H9 (cell line): ENCODE results near the gene EPYC. TPM values are rescaled to one million over a fixed set of nuclear protein-coding genes. Genes with fewer than 3 reads are reported as not detected.

Experiments used
- DNase-seq: peaks from one replicate; pipeline ENCODE4 v3.0.0-alpha.2; 2017
- H2AFZ ChIP-seq: one replicate; pipeline ENCODE4 v1.6.1; 2013; ENCODE audit warnings: mild to moderate bottlenecking, low read length, control low read depth, moderate library complexity
- H2AK5ac ChIP-seq: 2 replicates; pipeline ENCODE4 v1.6.1; 2013; ENCODE audit warnings: low read length, control low read depth, mixed read lengths; ENCODE audit not compliant: insufficient read length
- H2BK120ac ChIP-seq: one replicate; pipeline ENCODE4 v1.6.1; 2013; ENCODE audit warnings: low read depth, mild to moderate bottlenecking, low read length, control low read depth, inconsistent platforms; ENCODE audit not compliant: poor library complexity, severe bottlenecking
- H2BK12ac ChIP-seq: 2 replicates; pipeline ENCODE4 v1.6.1; 2013; ENCODE audit warnings: low read length, control low read depth, mixed read lengths, low read depth; ENCODE audit not compliant: insufficient read length
- H2BK15ac ChIP-seq: 2 replicates; pipeline ENCODE4 v1.6.1; 2013; ENCODE audit warnings: low read depth, low read length, control low read depth
- H2BK20ac ChIP-seq: one replicate; pipeline ENCODE4 v1.6.1; 2013; ENCODE audit warnings: low read depth, mild to moderate bottlenecking, low read length, control low read depth, inconsistent platforms; ENCODE audit not compliant: poor library complexity, severe bottlenecking
- H2BK5ac ChIP-seq: 2 replicates; pipeline ENCODE4 v1.6.1; 2013; ENCODE audit warnings: low read length, control low read depth, mixed read lengths; ENCODE audit not compliant: insufficient read length
- H3K14ac ChIP-seq: 2 replicates; pipeline ENCODE4 v1.6.1; 2013; ENCODE audit warnings: low read length, control low read depth; ENCODE audit not compliant: insufficient read depth
- H3K18ac ChIP-seq: 2 replicates; pipeline ENCODE4 v1.6.1; 2013; ENCODE audit warnings: low read depth, mild to moderate bottlenecking, mixed read lengths, low read length, control low read depth; ENCODE audit not compliant: insufficient read length
- H3K23ac ChIP-seq: 2 replicates; pipeline ENCODE4 v1.6.1; 2013; ENCODE audit warnings: low read length, control low read depth, mixed read lengths, low read depth; ENCODE audit not compliant: insufficient read length
- H3K23me2 ChIP-seq: 2 replicates; pipeline ENCODE4 v1.6.1; 2013; ENCODE audit warnings: low read depth, mild to moderate bottlenecking, mixed read lengths, low read length, control low read depth; ENCODE audit not compliant: insufficient read length, poor library complexity, severe bottlenecking
- H3K27ac ChIP-seq: 2 replicates; pipeline ENCODE4 v1.5.1; 2013; ENCODE audit warnings: low read length, control low read depth, mixed read lengths, low read depth; ENCODE audit not compliant: insufficient read length
- H3K27me3 ChIP-seq: 2 replicates; pipeline ENCODE4 v1.6.1; 2013; ENCODE audit warnings: low read length, control low read depth, inconsistent platforms; ENCODE audit not compliant: insufficient read depth
- H3K4ac ChIP-seq: 2 replicates; pipeline ENCODE4 v1.6.1; 2013; ENCODE audit warnings: low read depth, mild to moderate bottlenecking, control low read depth, inconsistent platforms, low read length, moderate library complexity
- H3K4me1 ChIP-seq: 2 replicates; pipeline ENCODE4 v1.6.1; 2013; ENCODE audit warnings: low read length, control low read depth, inconsistent platforms; ENCODE audit not compliant: insufficient read depth
- H3K4me2 ChIP-seq: 2 replicates; pipeline ENCODE4 v1.6.1; 2013; ENCODE audit warnings: low read length, control low read depth, mixed read lengths; ENCODE audit not compliant: insufficient read length, insufficient read depth
- H3K56ac ChIP-seq: 2 replicates; pipeline ENCODE4 v1.6.1; 2013; ENCODE audit warnings: low read depth, mild to moderate bottlenecking, mixed read lengths, low read length, control low read depth; ENCODE audit not compliant: insufficient read length
- H3K79me1 ChIP-seq: 2 replicates; pipeline ENCODE4 v1.6.1; 2013; ENCODE audit warnings: low read depth, mild to moderate bottlenecking, moderate library complexity, low read length, control low read depth, inconsistent platforms; ENCODE audit not compliant: insufficient read depth, poor library complexity, severe bottlenecking
- H3K79me2 ChIP-seq: 2 replicates; pipeline ENCODE4 v1.6.1; 2013; ENCODE audit warnings: low read length, control low read depth, inconsistent platforms; ENCODE audit not compliant: insufficient read depth
- H3K9ac ChIP-seq: 2 replicates; pipeline ENCODE4 v1.6.1; 2013; ENCODE audit warnings: low read length, control low read depth, mixed read lengths; ENCODE audit not compliant: insufficient read length; ENCODE audit errors: extremely low read depth
- H3K9me3 ChIP-seq: one replicate; pipeline ENCODE4 v1.6.1; 2013; ENCODE audit warnings: low read depth, low read length, inconsistent platforms; ENCODE audit not compliant: control insufficient read depth
- H3T11ph ChIP-seq: one replicate; pipeline ENCODE4 v1.6.1; 2013; ENCODE audit warnings: mild to moderate bottlenecking, low read length, control low read depth, inconsistent platforms
- H4K20me1 ChIP-seq: one replicate; pipeline ENCODE4 v1.6.1; 2013; ENCODE audit not compliant: control insufficient read depth, insufficient read length, insufficient read depth
- H4K5ac ChIP-seq: 2 replicates; pipeline ENCODE4 v1.6.1; 2013; ENCODE audit warnings: low read depth, mild to moderate bottlenecking, mixed read lengths, low read length, control low read depth; ENCODE audit not compliant: insufficient read length
- H4K8ac ChIP-seq: replicated peaks from 2 replicates; pipeline ENCODE4 v1.6.1; 2013; ENCODE audit warnings: low read length, control low read depth, mixed read lengths, low read depth; ENCODE audit not compliant: insufficient read length
- H4K91ac ChIP-seq: 2 replicates; pipeline ENCODE4 v1.6.1; 2013; ENCODE audit warnings: low read depth, mild to moderate bottlenecking, moderate library complexity, mixed read lengths, low read length, control low read depth; ENCODE audit not compliant: insufficient read length
- H3K27ac Mint-ChIP-seq, 3 experiments: 2 replicates in 2 of 3; 3 replicates in 1 of 3; pipeline ENCODE4 v1.8.0; 2020 to 2021; ENCODE audit warnings: mixed read lengths in 3 of 3, mild to moderate bottlenecking in 1 of 3, moderate library complexity in 1 of 3
- H3K27me3 Mint-ChIP-seq: 2 replicates; pipeline ENCODE4 v1.8.0; 2021; ENCODE audit warnings: low read depth, mild to moderate bottlenecking, moderate library complexity, mixed read lengths
- H3K36me3 Mint-ChIP-seq, 3 experiments: 2 replicates in 2 of 3; 3 replicates in 1 of 3; pipeline ENCODE4 v1.8.0; 2020 to 2021; ENCODE audit warnings: low read depth in 3 of 3, mixed read lengths in 3 of 3; ENCODE audit not compliant: insufficient read depth in 1 of 3
- H3K4me1 Mint-ChIP-seq, 2 experiments: 2 replicates each; pipeline ENCODE4 v1.8.0; 2020; ENCODE audit warnings: mixed read lengths in 2 of 2
- H3K4me3 Mint-ChIP-seq, 2 experiments: 2 replicates in 1 of 2; 3 replicates in 1 of 2; pipeline ENCODE4 v1.8.0; 2020 to 2021; ENCODE audit warnings: mild to moderate bottlenecking in 2 of 2, mixed read lengths in 2 of 2, moderate library complexity in 1 of 2
- H3K9me3 Mint-ChIP-seq, 2 experiments: 2 replicates in 1 of 2; 3 replicates in 1 of 2; pipeline ENCODE4 v1.8.0; 2020; ENCODE audit warnings: mild to moderate bottlenecking in 2 of 2, mixed read lengths in 2 of 2, moderate library complexity in 1 of 2
- total RNA-seq: library from RNA; stranded (reverse); gene quantifications from 2 replicates; pipeline ENCODE4 v1.2.1, GENCODE V29; 2021
- TF ChIP-seq, protein P1 (sequence below): fragments of 200-600 bp; sonication (generic); conservative IDR thresholded peaks from 3 replicates; pipeline ENCODE4 v1.8.0; 2021; ENCODE audit warnings: antibody characterized with exemption, mild to moderate bottlenecking

EPYC gene
- total RNA-seq, 1 experiment from 2014 or later: not detected

DNA sequence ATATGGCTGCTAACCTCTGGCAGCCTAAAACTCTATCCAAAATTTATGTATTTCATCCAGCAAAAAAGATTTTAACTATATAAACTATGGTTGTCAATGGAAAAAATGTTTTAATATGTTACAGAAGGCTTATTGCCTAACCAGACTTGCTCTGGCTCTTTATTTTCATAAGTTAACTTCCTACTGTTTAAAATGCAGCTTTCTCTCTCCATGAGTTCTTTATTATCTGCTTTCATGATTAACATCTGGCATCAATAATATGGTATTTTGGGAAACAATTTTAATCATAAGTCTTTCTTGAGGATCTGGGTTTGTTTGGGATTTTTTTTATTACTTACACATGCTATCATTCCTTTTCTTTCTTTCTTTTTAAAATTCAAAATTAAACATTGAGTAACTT, 32.5 kb upstream of the EPYC start:
- Histone ChIP-seq H3K79me1 (no peaks in the 10 kb centered on the region), H3K27me3 (no peaks in the 10 kb centered on the region), H4K20me1 (no peaks in the 10 kb centered on the region), H4K91ac (no peak overlapping the region), H2AFZ (no peak overlapping the region), H3K18ac (no peak overlapping the region), H2BK20ac (no peak overlapping the region), H3K9ac (no peak overlapping the region), H3K56ac (no peak overlapping the region), H2BK5ac (no peak overlapping the region), H3K4ac (no peak overlapping the region), H3K9me3 (no peaks in the 10 kb centered on the region), H3K14ac (no peak overlapping the region), H3K23ac (no peak overlapping the region), H2BK12ac (no peak overlapping the region), H3K27ac (no peak overlapping the region), H4K8ac (no peak overlapping the region), H3K23me2 (no peaks in the 10 kb centered on the region), H2BK15ac (no peak overlapping the region), H3K4me2 (no peak overlapping the region), H3T11ph (no peak overlapping the region), H2AK5ac (no peak overlapping the region), H2BK120ac (no peak overlapping the region), H3K4me1 (no peaks in the 10 kb centered on the region), H4K5ac (no peak overlapping the region), H3K79me2 (no peaks in the 10 kb centered on the region)
- TF ChIP-seq, protein P1, sequence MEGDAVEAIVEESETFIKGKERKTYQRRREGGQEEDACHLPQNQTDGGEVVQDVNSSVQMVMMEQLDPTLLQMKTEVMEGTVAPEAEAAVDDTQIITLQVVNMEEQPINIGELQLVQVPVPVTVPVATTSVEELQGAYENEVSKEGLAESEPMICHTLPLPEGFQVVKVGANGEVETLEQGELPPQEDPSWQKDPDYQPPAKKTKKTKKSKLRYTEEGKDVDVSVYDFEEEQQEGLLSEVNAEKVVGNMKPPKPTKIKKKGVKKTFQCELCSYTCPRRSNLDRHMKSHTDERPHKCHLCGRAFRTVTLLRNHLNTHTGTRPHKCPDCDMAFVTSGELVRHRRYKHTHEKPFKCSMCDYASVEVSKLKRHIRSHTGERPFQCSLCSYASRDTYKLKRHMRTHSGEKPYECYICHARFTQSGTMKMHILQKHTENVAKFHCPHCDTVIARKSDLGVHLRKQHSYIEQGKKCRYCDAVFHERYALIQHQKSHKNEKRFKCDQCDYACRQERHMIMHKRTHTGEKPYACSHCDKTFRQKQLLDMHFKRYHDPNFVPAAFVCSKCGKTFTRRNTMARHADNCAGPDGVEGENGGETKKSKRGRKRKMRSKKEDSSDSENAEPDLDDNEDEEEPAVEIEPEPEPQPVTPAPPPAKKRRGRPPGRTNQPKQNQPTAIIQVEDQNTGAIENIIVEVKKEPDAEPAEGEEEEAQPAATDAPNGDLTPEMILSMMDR: no peak
- Mint-ChIP-seq H3K27me3 (no peaks in the 10 kb centered on the region), H3K4me3 (no peak overlapping the region), H3K4me1 (peaks cover 0 to 3% of the 10 kb centered on the region in 2 experiments; a peak in 2 of 4 replicates), H3K36me3 (no peaks in the 10 kb centered on the region), H3K9me3 (no peaks in the 10 kb centered on the region), H3K27ac (no peak overlapping the region)
- no peak for DNase-seq
